ENCODE data around the gene FBXL17.

The FBXL17 gene

GRCh38 chr5:108078882-108079281 is 303.0 kb downstream of the FBXL17 start:
- Histone ChIP-seq H2AFZ (ENCODE audit: low read depth, low read length) (no peak overlapping the region), H3K27ac (ENCODE audit: low read length) (no peak overlapping the region), H3K9me3 (ENCODE audit: insufficient read depth, low read length, severe bottlenecking) (peaks cover 2% of the 10 kb centered on the region), H3K27me3 (ENCODE audit: insufficient read depth, low read length, poor library complexity) (no peaks in the 10 kb centered on the region), H3K4me2 (ENCODE audit: insufficient read depth, low read length) (no peak overlapping the region), H4K20me1 (ENCODE audit: insufficient read depth, low read length) (no peaks in the 10 kb centered on the region), H3K4me3 (ENCODE audit: low read depth in 1 of 2, low read length in 2 of 2) (no peak overlapping the region), H3K36me3 (ENCODE audit: insufficient read depth, low read length) (no peaks in the 10 kb centered on the region), H3K4me1 (ENCODE audit: insufficient read depth, low read length) (no peaks in the 10 kb centered on the region), H3K79me2 (ENCODE audit: insufficient read depth, low read length) (no peaks in the 10 kb centered on the region), H3K9ac (ENCODE audit: low read depth, low read length) (no peak overlapping the region)
- TF ChIP-seq EZH2 (IDR thresholded peaks at IDR 0.05; ENCODE audit: borderline replicate concordance, low read depth, low read length, severe bottlenecking) (no peak), CTCF (IDR thresholded peaks at IDR 0.05; ENCODE audit: borderline replicate concordance, extremely low read depth, low read length, poor library complexity, severe bottlenecking) (no peak)
- no peak for ATAC-seq (ENCODE audit: insufficient read depth, low read depth)
- no peak for DNase-seq

GRCh38 chr5:108078345-108078744 is 303.6 kb downstream of the FBXL17 start:
- Histone ChIP-seq H4K20me1 (ENCODE audit: insufficient read depth, low read length) (no peaks in the 10 kb centered on the region), H3K4me3 (ENCODE audit: low read depth in 1 of 2, low read length in 2 of 2) (no peak overlapping the region), H3K9me3 (ENCODE audit: insufficient read depth, low read length, severe bottlenecking) (peaks cover 6% of the 10 kb centered on the region), H3K27ac (ENCODE audit: low read length) (no peak overlapping the region), H3K4me2 (ENCODE audit: insufficient read depth, low read length) (no peak overlapping the region), H3K4me1 (ENCODE audit: insufficient read depth, low read length) (no peaks in the 10 kb centered on the region), H2AFZ (ENCODE audit: low read depth, low read length) (no peak overlapping the region), H3K79me2 (ENCODE audit: insufficient read depth, low read length) (no peaks in the 10 kb centered on the region), H3K27me3 (ENCODE audit: insufficient read depth, low read length, poor library complexity) (no peaks in the 10 kb centered on the region), H3K9ac (ENCODE audit: low read depth, low read length) (no peak overlapping the region), H3K36me3 (ENCODE audit: insufficient read depth, low read length) (no peaks in the 10 kb centered on the region)
- DNase-seq (no peak), ATAC-seq (ENCODE audit: insufficient read depth, low read depth) (no peak)
- no peak for TF ChIP-seq EZH2 (IDR thresholded peaks at IDR 0.05; ENCODE audit: borderline replicate concordance, low read depth, low read length, severe bottlenecking)
- no peak for TF ChIP-seq CTCF (IDR thresholded peaks at IDR 0.05; ENCODE audit: borderline replicate concordance, extremely low read depth, low read length, poor library complexity, severe bottlenecking)

- no peaks in the 10 kb centered on the region for H3K27me3 ChIP-seq (ENCODE audit: insufficient read depth, low read length, poor library complexity)
- ATAC-seq (ENCODE audit: insufficient read depth, low read depth) (no peak), DNase-seq (no peak)
- H3K4me3 ChIP-seq (ENCODE audit: low read depth in 1 of 2, low read length in 2 of 2): no peak overlapping the region
- H3K79me2 ChIP-seq (ENCODE audit: insufficient read depth, low read length): no peaks in the 10 kb centered on the region
- H2AFZ ChIP-seq (ENCODE audit: low read depth, low read length): no peak overlapping the region
- no peak overlapping the region for H3K27ac ChIP-seq (ENCODE audit: low read length)
- no peaks in the 10 kb centered on the region for H4K20me1 ChIP-seq (ENCODE audit: insufficient read depth, low read length)
- TF ChIP-seq EZH2 (IDR thresholded peaks at IDR 0.05; ENCODE audit: borderline replicate concordance, low read depth, low read length, severe bottlenecking) (no peak), CTCF (IDR thresholded peaks at IDR 0.05; ENCODE audit: borderline replicate concordance, extremely low read depth, low read length, poor library complexity, severe bottlenecking) (no peak)
- no peaks in the 10 kb centered on the region for H3K36me3 ChIP-seq (ENCODE audit: insufficient read depth, low read length)
- H3K9me3 ChIP-seq (ENCODE audit: insufficient read depth, low read length, severe bottlenecking): peaks cover 6% of the 10 kb centered on the region
- no peak overlapping the region for H3K9ac ChIP-seq (ENCODE audit: low read depth, low read length)
- H3K4me1 ChIP-seq (ENCODE audit: insufficient read depth, low read length): peaks cover 16% of the 10 kb centered on the region
- H3K4me2 ChIP-seq (ENCODE audit: insufficient read depth, low read length): no peak overlapping the region
These were observed 307.3 kb downstream of the FBXL17 start for GRCh38 chr5:108074626-108075025.

- Histone ChIP-seq H3K27ac (ENCODE audit: low read length) (no peak overlapping the region), H3K9me3 (ENCODE audit: insufficient read depth, low read length, severe bottlenecking) (no peaks in the 10 kb centered on the region), H3K36me3 (ENCODE audit: insufficient read depth, low read length) (no peaks in the 10 kb centered on the region), H3K9ac (ENCODE audit: low read depth, low read length) (no peak overlapping the region), H3K79me2 (ENCODE audit: insufficient read depth, low read length) (no peaks in the 10 kb centered on the region), H2AFZ (ENCODE audit: low read depth, low read length) (no peak overlapping the region), H3K4me1 (ENCODE audit: insufficient read depth, low read length) (peaks cover 7% of the 10 kb centered on the region), H4K20me1 (ENCODE audit: insufficient read depth, low read length) (no peaks in the 10 kb centered on the region), H3K4me3 (ENCODE audit: low read depth in 1 of 2, low read length in 2 of 2) (no peak overlapping the region), H3K27me3 (ENCODE audit: insufficient read depth, low read length, poor library complexity) (no peaks in the 10 kb centered on the region), H3K4me2 (ENCODE audit: insufficient read depth, low read length) (no peak overlapping the region)
- DNase-seq (no peak), ATAC-seq (ENCODE audit: insufficient read depth, low read depth) (no peak)
- no peak for TF ChIP-seq EZH2 (IDR thresholded peaks at IDR 0.05; ENCODE audit: borderline replicate concordance, low read depth, low read length, severe bottlenecking)
- no peak for TF ChIP-seq CTCF (IDR thresholded peaks at IDR 0.05; ENCODE audit: borderline replicate concordance, extremely low read depth, low read length, poor library complexity, severe bottlenecking)
These were observed 317.6 kb downstream of the FBXL17 start for GRCh38 chr5:108064302-108064701.

Data from DND-41 (cell line).